BE2C (cell line): ENCODE data around the gene ARHGEF25. TPM values are rescaled to one million over a fixed set of nuclear protein-coding genes. Genes with fewer than 3 reads are reported as not detected.
"Not testable (repeated sequence)": the region's sequence is repeated elsewhere in the genome, so short reads cannot be mapped to it uniquely, and the experiment has no call there.

Source experiments
- DNase-seq: peaks from one replicate; pipeline ENCODE4 v3.0.0-alpha.2; 2020
- H3K27me3 ChIP-seq: fragments of 250-450 bp; sonication (Bioruptor Pico); 2 replicates; pipeline ENCODE4 v1.5.1; 2020; ENCODE audit warnings: mild to moderate bottlenecking
- H3K36me3 ChIP-seq: fragments of 250-450 bp; sonication (Bioruptor Pico); 2 replicates; pipeline ENCODE4 v1.5.1; 2020; ENCODE audit warnings: mild to moderate bottlenecking
- H3K4me1 ChIP-seq: fragments of 250-450 bp; sonication (Bioruptor Pico); 2 replicates; pipeline ENCODE4 v1.5.1; 2020
- H3K4me3 ChIP-seq: 2 replicates; pipeline ENCODE4 v1.5.1; 2011; ENCODE audit warnings: low read depth, low read length
- H3K9me3 ChIP-seq: fragments of 250-450 bp; sonication (Bioruptor Pico); 2 replicates; pipeline ENCODE4 v1.5.1; 2020
- polyA plus RNA-seq: library from polyadenylated mRNA; unstranded; fragments of >200 nt; gene quantifications from one replicate; pipeline ENCODE4 v1.2.1, GENCODE V29; 2012; ENCODE audit warnings: low read depth, missing spikeins; ENCODE audit not compliant: insufficient read length, insufficient read depth
- TF ChIP-seq, protein P1 (sequence below): IDR thresholded peaks from 2 replicates; pipeline ENCODE4 v1.5.1; 2012; ENCODE audit warnings: mild to moderate bottlenecking, low read depth, low read length

The ARHGEF25 gene
- 18.5 TPM for polyA plus RNA-seq

DNA sequence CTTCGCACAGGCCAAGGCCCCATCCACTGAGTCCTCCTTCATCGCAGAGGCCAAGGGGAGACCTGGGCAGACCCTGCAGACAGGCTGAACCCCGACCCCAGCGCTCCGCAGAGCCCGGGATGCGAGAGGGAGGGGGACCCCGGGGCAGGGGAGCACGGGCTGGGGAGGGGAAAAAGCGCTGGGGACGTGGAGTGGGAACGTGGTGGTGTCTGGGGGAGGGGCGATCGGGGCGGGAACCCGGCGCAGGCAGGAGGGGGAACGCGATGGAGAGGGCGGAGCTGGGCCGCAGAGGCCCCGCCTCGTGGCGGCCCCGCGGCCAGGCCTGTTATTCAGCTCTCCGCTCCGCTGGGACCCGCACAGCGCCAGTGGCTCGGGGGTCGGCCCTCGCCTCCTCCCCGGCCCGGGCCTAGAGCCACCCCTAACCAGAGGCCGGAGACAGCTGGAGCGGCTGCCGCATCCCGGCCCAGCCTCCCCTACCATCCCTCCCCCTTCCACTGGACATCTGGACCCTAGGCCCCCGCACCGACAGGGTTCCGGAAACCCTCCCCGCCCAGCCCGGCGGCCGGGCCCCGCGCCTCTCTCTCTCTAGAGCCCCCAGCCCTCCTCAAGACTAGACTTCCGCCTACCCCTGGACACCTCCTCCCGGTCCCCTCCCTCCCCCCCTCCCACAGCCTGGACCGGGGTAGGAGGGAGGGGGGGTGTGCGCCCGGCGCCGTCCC, at the start of gene ARHGEF25:
TSS of gene ARHGEF25 (plus strand) at position 328 of the 719 bp plus-strand sequence. CDS start 460 bp downstream, outside the sequence.
- peak; percentile 89 for DNase-seq
- Histone ChIP-seq H3K4me3 (peak within 1 kb of the TSS; percentile 72), H3K4me1 (peaks cover 13% of the 10 kb centered on the region), H3K9me3 (no peaks in the 10 kb centered on the region), H3K27me3 (no peaks in the 10 kb centered on the region), H3K36me3 (peaks cover 15% of the 10 kb centered on the region)
- TF ChIP-seq, protein P1, sequence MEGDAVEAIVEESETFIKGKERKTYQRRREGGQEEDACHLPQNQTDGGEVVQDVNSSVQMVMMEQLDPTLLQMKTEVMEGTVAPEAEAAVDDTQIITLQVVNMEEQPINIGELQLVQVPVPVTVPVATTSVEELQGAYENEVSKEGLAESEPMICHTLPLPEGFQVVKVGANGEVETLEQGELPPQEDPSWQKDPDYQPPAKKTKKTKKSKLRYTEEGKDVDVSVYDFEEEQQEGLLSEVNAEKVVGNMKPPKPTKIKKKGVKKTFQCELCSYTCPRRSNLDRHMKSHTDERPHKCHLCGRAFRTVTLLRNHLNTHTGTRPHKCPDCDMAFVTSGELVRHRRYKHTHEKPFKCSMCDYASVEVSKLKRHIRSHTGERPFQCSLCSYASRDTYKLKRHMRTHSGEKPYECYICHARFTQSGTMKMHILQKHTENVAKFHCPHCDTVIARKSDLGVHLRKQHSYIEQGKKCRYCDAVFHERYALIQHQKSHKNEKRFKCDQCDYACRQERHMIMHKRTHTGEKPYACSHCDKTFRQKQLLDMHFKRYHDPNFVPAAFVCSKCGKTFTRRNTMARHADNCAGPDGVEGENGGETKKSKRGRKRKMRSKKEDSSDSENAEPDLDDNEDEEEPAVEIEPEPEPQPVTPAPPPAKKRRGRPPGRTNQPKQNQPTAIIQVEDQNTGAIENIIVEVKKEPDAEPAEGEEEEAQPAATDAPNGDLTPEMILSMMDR, result no peak

DNA sequence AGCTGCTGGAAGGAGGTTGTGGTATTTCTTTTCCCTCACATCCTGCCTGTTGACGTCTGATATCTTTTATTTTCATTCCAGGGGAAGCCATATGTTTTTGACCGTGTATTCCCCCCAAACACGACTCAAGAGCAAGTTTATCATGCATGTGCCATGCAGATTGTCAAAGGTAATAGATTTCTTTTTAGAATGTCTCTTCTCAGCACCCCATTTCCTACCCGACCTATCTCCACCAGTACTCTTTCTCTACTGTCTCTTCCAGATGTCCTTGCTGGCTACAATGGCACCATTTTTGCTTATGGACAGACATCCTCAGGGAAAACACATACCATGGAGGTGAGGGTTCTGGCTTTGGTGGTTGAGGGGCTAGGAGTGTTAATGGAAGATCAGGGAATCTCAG, 47.9 kb upstream of the ARHGEF25 start:
- Histone ChIP-seq H3K9me3 (no peaks in the 10 kb centered on the region), H3K4me1 (no peaks in the 10 kb centered on the region), H3K4me3 (no peak overlapping the region), H3K36me3 (peaks cover 3% of the 10 kb centered on the region), H3K27me3 (no peaks in the 10 kb centered on the region)
- DNase-seq, result no peak
- TF ChIP-seq, protein P1, result no peak

DNA sequence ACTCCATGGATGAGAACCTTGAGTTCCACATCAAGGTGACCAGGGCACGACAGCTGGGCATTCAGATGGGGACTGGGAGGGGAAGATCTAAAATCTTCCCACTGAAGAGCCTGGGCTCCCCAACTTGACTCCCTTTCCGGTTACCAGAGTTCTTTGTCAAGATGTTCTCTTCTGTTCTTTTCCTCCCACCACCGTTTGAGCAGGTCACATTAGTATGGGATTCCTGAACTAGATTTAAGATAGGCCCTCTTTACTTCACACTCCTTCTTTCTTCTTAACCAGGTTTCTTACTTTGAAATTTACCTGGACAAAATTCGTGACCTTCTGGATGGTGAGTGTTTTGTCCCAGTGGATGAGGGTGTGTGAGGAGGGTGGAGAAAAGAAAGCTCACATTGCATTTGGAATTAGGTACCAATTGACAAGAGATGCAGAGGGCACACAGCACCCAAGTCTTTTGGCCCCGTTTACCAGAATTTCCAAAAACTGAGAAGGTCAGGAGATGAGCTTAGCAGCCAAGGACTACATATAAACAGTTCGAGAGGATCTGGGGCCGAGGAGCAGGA, 47.0 kb upstream of the ARHGEF25 start:
- H3K9me3 ChIP-seq, result no peaks in the 10 kb centered on the region
- peaks cover 5% of the 10 kb centered on the region for H3K36me3 ChIP-seq
- H3K4me3 ChIP-seq, result no peak overlapping the region
- no peak for DNase-seq
- TF ChIP-seq, protein P1, result no peak
- no peaks in the 10 kb centered on the region for H3K4me1 ChIP-seq
- no peaks in the 10 kb centered on the region for H3K27me3 ChIP-seq

DNA sequence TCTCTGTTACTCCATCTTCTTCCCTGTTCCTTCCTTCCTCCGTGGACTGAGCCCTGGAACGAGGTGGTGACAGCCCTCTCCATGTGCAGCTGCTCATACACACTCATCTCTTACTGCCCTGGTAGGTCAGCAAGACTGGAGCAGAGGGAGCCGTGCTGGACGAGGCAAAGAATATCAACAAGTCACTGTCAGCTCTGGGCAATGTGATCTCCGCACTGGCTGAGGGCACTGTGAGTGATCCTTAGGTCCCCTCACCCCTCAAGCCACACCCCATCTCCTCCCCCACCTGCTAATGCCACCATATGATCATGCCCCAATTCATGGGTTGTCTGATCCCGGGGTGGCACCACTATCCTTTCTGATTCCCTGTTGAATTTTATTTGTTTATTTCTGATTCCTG, 42.4 kb upstream of the ARHGEF25 start:
- no peaks in the 10 kb centered on the region for H3K9me3 ChIP-seq
- H3K36me3 ChIP-seq, result peaks cover 26% of the 10 kb centered on the region
- no peak overlapping the region for H3K4me3 ChIP-seq
- no peaks in the 10 kb centered on the region for H3K4me1 ChIP-seq
- H3K27me3 ChIP-seq, result no peaks in the 10 kb centered on the region
- no peak for DNase-seq
- TF ChIP-seq, protein P1, result no peak

DNA sequence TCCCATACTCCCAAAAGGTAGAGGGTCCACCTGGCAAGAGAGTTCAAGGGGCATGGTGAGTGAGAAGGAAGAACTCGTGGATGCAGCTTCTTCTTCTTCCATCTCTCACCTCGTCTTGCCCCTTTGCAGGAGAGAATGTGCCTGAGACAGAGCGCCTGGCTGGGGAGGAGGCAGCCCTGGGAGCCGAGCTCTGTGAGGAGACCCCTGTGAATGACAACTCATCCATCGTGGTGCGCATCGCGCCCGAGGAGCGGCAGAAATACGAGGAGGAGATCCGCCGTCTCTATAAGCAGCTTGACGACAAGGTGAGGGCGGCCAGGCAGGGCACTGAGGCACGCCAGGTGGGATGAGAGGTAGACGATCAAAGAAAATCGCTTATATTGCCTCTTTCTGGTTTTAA, 41.4 kb upstream of the ARHGEF25 start:
- Histone ChIP-seq H3K4me1 (no peaks in the 10 kb centered on the region), H3K27me3 (no peaks in the 10 kb centered on the region), H3K9me3 (no peaks in the 10 kb centered on the region), H3K36me3 (peaks cover 23% of the 10 kb centered on the region), H3K4me3 (no peak overlapping the region)
- DNase-seq, result no peak
- TF ChIP-seq, protein P1, result no peak

DNA sequence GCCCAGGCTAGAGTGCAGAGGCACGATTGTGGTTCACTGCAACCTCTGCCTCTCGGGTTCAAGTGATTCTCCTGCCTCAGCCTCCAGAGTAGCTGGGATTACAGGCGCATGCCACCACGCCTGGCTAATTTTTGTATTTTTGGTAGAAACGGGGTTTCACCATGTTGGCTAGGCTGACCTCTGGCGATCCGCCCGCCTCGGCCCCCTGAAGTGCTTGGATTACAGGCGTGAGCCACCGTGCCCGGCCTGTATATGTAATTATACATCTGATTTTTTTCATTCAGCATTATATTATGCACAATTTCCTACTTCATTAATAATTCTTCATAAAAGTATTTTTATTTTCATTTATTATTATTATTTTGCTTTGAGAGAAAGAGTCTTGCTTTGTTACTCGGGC, 40.8 kb upstream of the ARHGEF25 start:
- H3K9me3 ChIP-seq, H3K4me3 ChIP-seq, DNase-seq, H3K27me3 ChIP-seq, H3K4me1 ChIP-seq: not testable (repeated sequence)
- H3K36me3 ChIP-seq, result peaks cover 23% of the 10 kb centered on the region
